Endothelial cell of umbilical vein (primary cell): ENCODE results near the gene CDH23. TPM values are rescaled to one million over a fixed set of nuclear protein-coding genes. Genes with fewer than 3 reads are reported as not detected.

Source experiments
- BruUV-seq: library from RNA; stranded (reverse); fragments of 400-500 nt; replicated peaks from 2 replicates; lab custom pipeline; 2021; lab: Mats Ljungman, UMichigan
- CTCF ChIA-PET: fragments of 300-600, 350-600 bp; sonication (Branson Sonifier 250); formaldehyde crosslinking; loops from one replicate; lab custom pipeline; 2021; ENCODE audit warnings: antibody characterized with exemption, inconsistent platforms; lab: Charles Lee
- POLR2A ChIA-PET: fragments of 300-600, 350-600 bp; sonication (Branson Sonifier 250); formaldehyde crosslinking; loops from one replicate; lab custom pipeline; 2021; ENCODE audit warnings: antibody characterized with exemption, inconsistent platforms; lab: Charles Lee
- DNase-seq: peaks from one replicate; pipeline ENCODE4 v3.0.0-alpha.2; 2011; ENCODE audit warnings: low read depth, low spot score
- FAIRE-seq: peaks from 2 replicates; lab custom pipeline; 2011; peaks lifted over from hg19 to GRCh38; lab: Jason Lieb, UNC
- H2AFZ ChIP-seq: 2 replicates; pipeline ENCODE4 v1.6.0; 2012; ENCODE audit warnings: low read depth, low read length, control low read depth, inconsistent platforms
- H3K27ac ChIP-seq: 2 replicates; pipeline ENCODE4 v1.5.1; 2011; ENCODE audit warnings: low read depth, mild to moderate bottlenecking, control low read depth, low read length, moderate library complexity; ENCODE audit not compliant: insufficient read depth
- H3K27me3 ChIP-seq, 2 experiments: 2 replicates each; pipeline versions ENCODE4 v1.6.0 to v1.6.1; 2011; ENCODE audit warnings: low read length in 2 of 2, mixed read lengths in 1 of 2; ENCODE audit not compliant: control insufficient read depth in 2 of 2, insufficient read depth in 2 of 2
- H3K36me3 ChIP-seq, 2 experiments: 2 replicates in 1 of 2; 3 replicates in 1 of 2; pipeline ENCODE4 v1.5.1; 2011; ENCODE audit warnings: low read length in 2 of 2, mild to moderate bottlenecking in 1 of 2, moderate library complexity in 1 of 2; ENCODE audit not compliant: control insufficient read depth in 2 of 2, insufficient read depth in 2 of 2; ENCODE audit errors: extremely low read depth in 1 of 2
- H3K4me1 ChIP-seq: 3 replicates; pipeline ENCODE4 v1.5.1; 2011; ENCODE audit warnings: mild to moderate bottlenecking, low read length; ENCODE audit not compliant: control insufficient read depth, insufficient read depth; ENCODE audit errors: extremely low read depth
- H3K4me2 ChIP-seq: 2 replicates; pipeline ENCODE4 v1.6.1; 2011; ENCODE audit warnings: low read length, control low read depth, mixed read lengths; ENCODE audit not compliant: insufficient read depth
- H3K4me3 ChIP-seq, 3 experiments: fragments of 200-600 bp in 1 of 3; sonication (generic), shearing (Covaris generic) in 1 of 3; replicated peaks in 1 of 3; 2 replicates each; pipeline ENCODE4 v1.5.1; 2011 to 2016; ENCODE audit warnings: control low read depth in 3 of 3, low read length in 3 of 3, mild to moderate bottlenecking in 2 of 3, inconsistent platforms in 1 of 3, low read depth in 1 of 3, moderate library complexity in 1 of 3; ENCODE audit not compliant: insufficient read depth in 1 of 3
- H3K79me2 ChIP-seq: 2 replicates; pipeline ENCODE4 v1.6.0; 2012; ENCODE audit warnings: low read length, inconsistent platforms; ENCODE audit not compliant: control insufficient read depth, insufficient read depth
- H3K9ac ChIP-seq: replicated peaks from 2 replicates; pipeline ENCODE3; 2011; ENCODE audit warnings: low read length, control low read depth; ENCODE audit not compliant: insufficient read depth; ENCODE audit errors: extremely low read depth
- H3K9me1 ChIP-seq: replicated peaks from 3 replicates; pipeline ENCODE4 v1.6.0; 2011; ENCODE audit warnings: mild to moderate bottlenecking, low read length; ENCODE audit not compliant: control insufficient read depth, insufficient read depth; ENCODE audit errors: extremely low read depth
- H3K9me3 ChIP-seq: replicated peaks from 2 replicates; pipeline ENCODE4 v1.5.1; 2012; ENCODE audit warnings: low read length, inconsistent platforms; ENCODE audit not compliant: control insufficient read depth, insufficient read depth
- H4K20me1 ChIP-seq: replicated peaks from 2 replicates; pipeline ENCODE3; 2011; ENCODE audit warnings: mild to moderate bottlenecking, low read length; ENCODE audit not compliant: control insufficient read depth, insufficient read depth; ENCODE audit errors: extremely low read depth
- EZH2 ChIP-seq: IDR thresholded peaks from 2 replicates; pipeline ENCODE4 v1.6.1; 2012; ENCODE audit warnings: borderline replicate concordance, low read depth, mild to moderate bottlenecking, moderate library complexity, low read length, inconsistent platforms; ENCODE audit not compliant: severe bottlenecking
- FOS ChIP-seq: IDR thresholded peaks from 2 replicates; pipeline ENCODE4 v1.6.1; 2011; ENCODE audit warnings: mild to moderate bottlenecking, low read length, moderate library complexity, borderline replicate concordance; ENCODE audit not compliant: insufficient read depth
- GATA2 ChIP-seq: IDR thresholded peaks from 2 replicates; pipeline ENCODE4 v1.7.0; 2011; ENCODE audit warnings: low read depth, mild to moderate bottlenecking, moderate library complexity, mixed read lengths, low read length; ENCODE audit not compliant: insufficient read length, insufficient read depth
- JUN ChIP-seq: IDR thresholded peaks from 2 replicates; pipeline ENCODE4 v1.6.1; 2011; ENCODE audit warnings: borderline replicate concordance, low read depth; ENCODE audit not compliant: insufficient read length, insufficient read depth
- MYC ChIP-seq: IDR thresholded peaks from one replicate; pipeline ENCODE4 v1.6.1; 2011; ENCODE audit warnings: mild to moderate bottlenecking, low read depth, low read length
- POLR2A ChIP-seq: IDR thresholded peaks from 2 replicates; pipeline ENCODE4 v1.6.1; 2012; ENCODE audit warnings: low read depth, mild to moderate bottlenecking, control low read depth, low read length
- POLR2AphosphoS5 ChIP-seq: IDR thresholded peaks from 2 replicates; pipeline ENCODE4 v1.6.1; 2012; ENCODE audit warnings: low read depth, mild to moderate bottlenecking, control low read depth, low read length, moderate library complexity; ENCODE audit not compliant: insufficient read depth
- dilution Hi-C: fragments of 300-500 bp; cut with MboI; formaldehyde crosslinking; loops from one replicate; pipeline ENCODE4 v1.15.0; 2019; ENCODE audit warnings: low sequenced_read_pairs; ENCODE audit not compliant: extremely low pct_ligation_motif_present
- intact Hi-C: fragments of 100-400 bp; cut with micrococcal nuclease; formaldehyde crosslinking; loops from one replicate; pipeline ENCODE4 v1.10.0; 2022
- polyA plus RNA-seq, 4 experiments: library from polyadenylated mRNA; depleted of rRNA in 3 of 4; stranded (reverse) in 3 of 4; unstranded in 1 of 4; fragments of >200 nt; gene quantifications; 2 replicates each; pipeline versions ENCODE4 v1.2.1 to v1.2.3, GENCODE V29; 2011 to 2012; ENCODE audit warnings: missing spikeins in 1 of 4
- total RNA-seq: library from RNA; stranded (reverse); gene quantifications from 2 replicates; pipeline ENCODE4 v1.2.3, GENCODE V29; 2021
- TF ChIP-seq, protein P1 (sequence below): IDR thresholded peaks from 2 replicates; pipeline ENCODE4 v1.6.1; 2011; ENCODE audit not compliant: insufficient read depth, insufficient read length
- TF ChIP-seq, protein P2 (sequence below), 2 donors: IDR thresholded peaks; 1 replicate in 1 of 2; 2 replicates in 1 of 2; pipeline ENCODE4 v1.5.1; 2011; ENCODE audit warnings: low read length in 2 of 2, mild to moderate bottlenecking in 2 of 2, moderate library complexity in 2 of 2, control low read depth in 1 of 2, inconsistent platforms in 1 of 2, low read depth in 1 of 2; ENCODE audit not compliant: insufficient read depth in 1 of 2; ENCODE audit errors: extremely low read depth in 1 of 2

The CDH23 gene
- total and polyA plus RNA-seq, 2 donors (not counting 3 experiments of a cell fraction or from before 2014, with no cell fraction given) = not detected

DNA sequence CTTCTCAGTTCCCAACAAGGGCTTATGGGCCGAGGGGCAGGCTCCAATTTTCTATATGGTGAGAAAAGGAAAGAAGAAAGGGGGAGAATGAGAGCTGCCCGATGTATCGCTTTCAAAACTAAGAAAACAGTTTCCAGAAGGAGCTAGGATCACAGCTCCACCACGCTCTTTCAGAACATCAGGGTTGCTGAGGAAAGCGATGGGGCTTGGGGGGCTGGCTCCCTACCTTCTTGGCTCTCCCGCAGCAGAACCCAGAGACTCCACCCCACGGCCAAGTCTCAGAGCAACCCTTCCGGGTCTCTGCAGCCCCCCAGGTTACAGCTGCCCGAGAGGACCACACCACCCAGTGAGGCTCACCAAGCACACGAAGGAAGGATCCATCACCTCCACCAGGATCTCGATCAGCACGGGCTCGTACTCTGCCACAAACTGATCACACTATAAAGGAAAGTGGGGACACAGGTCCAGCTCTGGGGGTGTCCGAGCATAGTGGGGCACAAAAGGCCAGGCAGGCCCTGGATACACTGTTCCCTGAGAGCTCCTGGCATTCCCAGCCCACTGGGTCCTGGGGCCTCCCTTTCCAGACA lies 422.0 kb downstream of the CDH23 start:
- H3K9me1 ChIP-seq = no peaks in the 10 kb centered on the region
- no TSS peak for BruUV-seq
- no peak overlapping the region for H2AFZ ChIP-seq
- no peak overlapping the region for H3K4me3 ChIP-seq
- dilution Hi-C loops = no loop called here
- no peaks in the 10 kb centered on the region for H3K4me1 ChIP-seq
- no peaks in the 10 kb centered on the region for H4K20me1 ChIP-seq
- H3K9me3 ChIP-seq = no peaks in the 10 kb centered on the region
- intact Hi-C loops = no loop called here
- H3K27me3 ChIP-seq = no peaks in the 10 kb centered on the region
- H3K9ac ChIP-seq = no peak overlapping the region
- CTCF ChIA-PET = interaction anchor here (0.7 to 4.7 kb wide), 3 partner anchors 11 to 78 kb away, joined by 3 to 28 read pairs (median 3); no protein-coding TSS in a partner anchor
- H3K4me2 ChIP-seq = no peak overlapping the region
- TF ChIP-seq, protein P1, sequence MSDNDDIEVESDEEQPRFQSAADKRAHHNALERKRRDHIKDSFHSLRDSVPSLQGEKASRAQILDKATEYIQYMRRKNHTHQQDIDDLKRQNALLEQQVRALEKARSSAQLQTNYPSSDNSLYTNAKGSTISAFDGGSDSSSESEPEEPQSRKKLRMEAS = no peak
- no peak for TF ChIP-seq POLR2A
- TF ChIP-seq GATA2 = no peak
- no peak for TF ChIP-seq POLR2AphosphoS5
- TF ChIP-seq EZH2 = no peak
- no peak for TF ChIP-seq MYC
- no peak for TF ChIP-seq FOS
- TF ChIP-seq, protein P2, sequence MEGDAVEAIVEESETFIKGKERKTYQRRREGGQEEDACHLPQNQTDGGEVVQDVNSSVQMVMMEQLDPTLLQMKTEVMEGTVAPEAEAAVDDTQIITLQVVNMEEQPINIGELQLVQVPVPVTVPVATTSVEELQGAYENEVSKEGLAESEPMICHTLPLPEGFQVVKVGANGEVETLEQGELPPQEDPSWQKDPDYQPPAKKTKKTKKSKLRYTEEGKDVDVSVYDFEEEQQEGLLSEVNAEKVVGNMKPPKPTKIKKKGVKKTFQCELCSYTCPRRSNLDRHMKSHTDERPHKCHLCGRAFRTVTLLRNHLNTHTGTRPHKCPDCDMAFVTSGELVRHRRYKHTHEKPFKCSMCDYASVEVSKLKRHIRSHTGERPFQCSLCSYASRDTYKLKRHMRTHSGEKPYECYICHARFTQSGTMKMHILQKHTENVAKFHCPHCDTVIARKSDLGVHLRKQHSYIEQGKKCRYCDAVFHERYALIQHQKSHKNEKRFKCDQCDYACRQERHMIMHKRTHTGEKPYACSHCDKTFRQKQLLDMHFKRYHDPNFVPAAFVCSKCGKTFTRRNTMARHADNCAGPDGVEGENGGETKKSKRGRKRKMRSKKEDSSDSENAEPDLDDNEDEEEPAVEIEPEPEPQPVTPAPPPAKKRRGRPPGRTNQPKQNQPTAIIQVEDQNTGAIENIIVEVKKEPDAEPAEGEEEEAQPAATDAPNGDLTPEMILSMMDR (IDR thresholded peaks at IDR 0.05; ENCODE audit: extremely low read depth in 1 of 2, insufficient read depth in 1 of 2, low read depth in 1 of 2, low read length in 2 of 2) = no peak
- no peak for TF ChIP-seq JUN
- peaks cover 22 to 65% of the 10 kb centered on the region in 2 experiments for H3K36me3 ChIP-seq
- POLR2A ChIA-PET = no interaction called here
- FAIRE-seq = no peak
- H3K79me2 ChIP-seq = no peaks in the 10 kb centered on the region
- H3K27ac ChIP-seq = no peak overlapping the region
- DNase-seq = no peak
